ENCODE data around the gene CDK6.
A peak's percentile ranks its signal among the peaks of the same experiment; 100 is the strongest.

The CDK6 gene

DNA sequence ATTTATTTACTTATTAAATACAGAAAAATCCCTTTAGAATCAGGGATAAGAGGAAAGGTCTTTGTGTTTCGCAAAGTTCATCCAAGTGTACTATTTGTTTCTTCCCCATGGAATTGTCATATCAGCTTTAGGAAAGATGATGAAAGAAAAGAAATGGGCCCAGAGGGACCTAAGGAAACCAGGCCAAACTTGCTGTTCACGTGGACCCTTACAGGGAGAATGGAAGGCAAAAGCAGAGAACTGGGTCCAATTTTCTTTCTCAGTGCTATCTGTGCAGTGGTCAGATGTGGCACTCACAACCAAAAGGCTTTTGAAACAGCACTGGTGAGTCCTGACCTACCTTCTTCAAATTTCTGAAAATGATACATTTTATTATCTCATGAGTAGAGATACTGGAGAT, 192.6 kb downstream of the CDK6 start:
- DNase-seq (ENCODE audit: low read depth), result no peak
- TF ChIP-seq, protein P1, sequence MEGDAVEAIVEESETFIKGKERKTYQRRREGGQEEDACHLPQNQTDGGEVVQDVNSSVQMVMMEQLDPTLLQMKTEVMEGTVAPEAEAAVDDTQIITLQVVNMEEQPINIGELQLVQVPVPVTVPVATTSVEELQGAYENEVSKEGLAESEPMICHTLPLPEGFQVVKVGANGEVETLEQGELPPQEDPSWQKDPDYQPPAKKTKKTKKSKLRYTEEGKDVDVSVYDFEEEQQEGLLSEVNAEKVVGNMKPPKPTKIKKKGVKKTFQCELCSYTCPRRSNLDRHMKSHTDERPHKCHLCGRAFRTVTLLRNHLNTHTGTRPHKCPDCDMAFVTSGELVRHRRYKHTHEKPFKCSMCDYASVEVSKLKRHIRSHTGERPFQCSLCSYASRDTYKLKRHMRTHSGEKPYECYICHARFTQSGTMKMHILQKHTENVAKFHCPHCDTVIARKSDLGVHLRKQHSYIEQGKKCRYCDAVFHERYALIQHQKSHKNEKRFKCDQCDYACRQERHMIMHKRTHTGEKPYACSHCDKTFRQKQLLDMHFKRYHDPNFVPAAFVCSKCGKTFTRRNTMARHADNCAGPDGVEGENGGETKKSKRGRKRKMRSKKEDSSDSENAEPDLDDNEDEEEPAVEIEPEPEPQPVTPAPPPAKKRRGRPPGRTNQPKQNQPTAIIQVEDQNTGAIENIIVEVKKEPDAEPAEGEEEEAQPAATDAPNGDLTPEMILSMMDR (IDR thresholded peaks at IDR 0.05; ENCODE audit: low read depth, low read length, missing control alignments), result no peak
- no peak overlapping the region for H3K4me3 ChIP-seq (ENCODE audit: low read depth, low read length)

DNA sequence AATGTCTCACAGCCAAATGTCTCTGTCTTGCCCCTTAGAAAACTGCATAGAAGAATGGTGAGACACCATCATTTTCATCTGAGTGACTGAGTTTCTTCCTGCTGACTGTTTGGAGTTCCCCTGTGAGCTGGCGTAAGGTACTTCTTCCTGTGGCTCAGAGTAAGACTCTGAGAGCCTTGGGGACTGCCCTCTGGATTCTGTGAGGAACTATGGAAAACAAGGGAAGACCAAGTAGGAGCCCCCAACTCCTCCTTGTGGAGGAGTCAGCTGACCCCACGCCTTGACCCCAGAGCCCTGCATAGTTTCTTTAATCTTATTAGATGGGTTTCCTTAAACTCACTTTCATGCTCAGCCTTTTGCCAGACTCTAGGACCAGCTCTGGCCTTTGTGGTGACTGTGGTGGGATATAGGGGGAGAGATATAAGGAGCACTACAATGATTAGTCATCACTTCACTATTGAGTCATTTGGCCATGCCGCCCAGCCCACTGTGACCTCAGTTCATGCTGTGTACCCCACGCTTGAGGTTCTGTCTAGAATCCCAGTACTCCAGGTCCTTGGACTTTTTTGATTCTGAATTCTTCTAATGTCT, 194.4 kb downstream of the CDK6 start:
- H3K4me3 ChIP-seq (ENCODE audit: low read depth, low read length), result no peak overlapping the region
- peak; percentile 57 for DNase-seq (ENCODE audit: low read depth)
- TF ChIP-seq, protein P1 (IDR thresholded peaks at IDR 0.05; ENCODE audit: low read depth, low read length, missing control alignments), result no peak

DNA sequence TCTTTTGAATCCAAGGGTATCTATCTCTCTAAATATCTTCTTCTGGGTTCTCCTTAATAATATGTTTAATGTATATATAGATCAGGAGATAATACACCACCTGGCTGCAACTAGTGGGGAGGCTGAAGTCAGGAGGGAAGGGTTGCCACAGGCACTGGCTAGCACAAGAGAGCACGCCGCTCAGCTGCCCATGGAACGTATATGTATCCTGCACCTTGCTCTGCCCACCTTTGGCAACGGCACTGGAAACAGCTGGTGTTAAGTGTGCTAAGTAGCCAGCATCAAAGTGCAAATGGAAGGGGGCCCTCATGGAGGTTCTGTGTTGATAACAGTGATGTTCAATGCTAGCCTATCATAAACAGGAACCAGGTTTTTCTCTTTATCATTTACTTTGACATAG, 196.4 kb downstream of the CDK6 start:
- DNase-seq (ENCODE audit: low read depth), result no peak
- TF ChIP-seq, protein P1 (IDR thresholded peaks at IDR 0.05; ENCODE audit: low read depth, low read length, missing control alignments), result no peak
- no peak overlapping the region for H3K4me3 ChIP-seq (ENCODE audit: low read depth, low read length)

DNA sequence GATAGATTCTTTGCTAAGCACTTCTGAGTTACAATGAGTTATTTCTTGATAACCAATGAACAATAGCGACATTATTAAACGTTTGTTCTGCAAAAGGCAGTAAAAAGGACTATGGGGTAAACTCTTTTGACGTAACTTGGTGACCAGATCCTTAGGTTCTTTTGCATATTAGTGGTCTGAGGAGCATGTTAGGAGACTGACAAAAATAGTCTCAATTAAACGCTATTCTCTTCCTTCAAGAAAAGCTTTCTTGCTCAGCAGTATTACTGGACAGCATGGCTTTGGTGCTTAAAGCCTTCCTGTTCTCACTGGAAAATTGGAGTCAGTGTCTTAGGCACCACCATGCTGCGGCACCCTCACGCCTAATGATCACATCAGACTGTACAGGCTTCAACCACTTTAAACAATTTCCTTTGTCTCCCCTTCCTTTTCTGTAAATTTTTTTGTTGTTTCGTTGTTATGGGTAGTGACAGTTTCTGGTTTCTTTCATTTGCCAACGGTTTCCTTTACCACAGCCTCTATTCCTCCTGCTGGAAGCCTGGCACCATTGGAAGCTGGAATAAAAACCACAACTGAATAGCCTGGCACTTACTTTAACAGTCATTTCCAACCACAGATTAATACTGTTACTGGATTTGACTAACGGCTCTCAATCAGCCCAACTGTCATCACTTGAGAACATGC, 197.0 kb downstream of the CDK6 start:
- DNase-seq (ENCODE audit: low read depth), result no peak

DNA sequence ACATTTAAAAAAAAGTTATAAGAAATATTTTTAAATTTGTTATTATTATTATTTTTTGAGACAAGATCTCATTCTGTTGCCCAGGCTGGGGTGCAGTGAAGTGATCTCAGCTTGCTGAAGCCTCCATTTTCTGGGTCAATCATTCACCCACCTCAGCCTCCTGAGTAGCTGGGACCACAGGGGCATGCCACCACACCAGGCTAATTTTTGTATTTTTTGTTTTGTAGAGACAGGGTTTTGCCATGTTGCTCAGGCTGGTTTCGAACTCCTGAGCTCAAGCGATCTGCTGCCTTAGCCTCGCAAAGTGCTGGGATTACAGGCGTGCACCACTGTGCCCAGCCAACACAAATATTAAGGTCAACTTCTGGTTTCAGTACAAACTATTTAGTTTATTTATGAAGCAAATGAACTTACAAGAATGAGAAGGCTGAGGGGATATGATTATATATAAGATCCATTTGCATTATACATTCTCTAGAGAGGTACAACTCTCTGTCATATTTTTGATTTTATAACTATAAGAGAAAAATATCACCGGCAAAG, 200.3 kb downstream of the CDK6 start:
- TF ChIP-seq, protein P1 (IDR thresholded peaks at IDR 0.05; ENCODE audit: low read depth, low read length, missing control alignments), result no peak
- no peak for DNase-seq (ENCODE audit: low read depth)
- H3K4me3 ChIP-seq (ENCODE audit: low read depth, low read length), result no peak overlapping the region

More for the DNA sequence above, 197.0 kb downstream of the CDK6 start:
- H3K4me3 ChIP-seq (ENCODE audit: low read depth, low read length), result no peak overlapping the region
- TF ChIP-seq, protein P1 (IDR thresholded peaks at IDR 0.05; ENCODE audit: low read depth, low read length, missing control alignments), result no peak

DNA sequence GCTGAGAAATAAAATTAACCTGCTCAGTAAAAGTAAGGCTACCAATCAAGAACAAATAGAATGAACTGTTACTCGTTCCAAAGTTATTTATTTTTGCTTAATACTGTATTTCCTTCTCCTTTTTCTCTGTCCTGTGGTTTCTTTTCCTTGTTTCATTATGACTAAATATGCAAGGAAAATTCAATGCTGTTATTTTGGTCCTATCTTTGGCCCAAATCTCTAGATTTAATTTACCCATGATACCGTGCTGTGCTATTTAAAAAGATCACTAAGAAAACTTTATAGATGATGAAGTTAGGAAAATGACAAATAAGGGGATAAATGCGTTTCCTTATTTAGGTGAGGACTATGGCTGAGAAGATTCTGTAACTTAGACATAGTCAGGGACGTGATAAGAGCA, 200.8 kb downstream of the CDK6 start:
- TF ChIP-seq, protein P1 (IDR thresholded peaks at IDR 0.05; ENCODE audit: low read depth, low read length, missing control alignments), result no peak
- no peak overlapping the region for H3K4me3 ChIP-seq (ENCODE audit: low read depth, low read length)
- no peak for DNase-seq (ENCODE audit: low read depth)
